H4 (cell line): ENCODE measurements around the gene MYO10. TPM values are rescaled to one million over a fixed set of nuclear protein-coding genes. Genes with fewer than 3 reads are reported as not detected.
"Not testable (repeated sequence)": the region's sequence is repeated elsewhere in the genome, so short reads cannot be mapped to it uniquely, and the experiment has no call there.

Experiments used
- DNase-seq: peaks from one replicate; pipeline ENCODE4 v3.0.0-alpha.2; 2015; ENCODE audit warnings: low spot score
- total RNA-seq: library from RNA; depleted of rRNA; stranded (reverse); fragments of >200 nt; shearing (Covaris generic); gene quantifications from 2 replicates; pipeline ENCODE4 v1.2.3, GENCODE V29; 2014

Gene MYO10
- total RNA-seq, 1 experiment from 2014 or later: 34.7 TPM

- no peak for DNase-seq
These were observed 49.2 kb downstream of the MYO10 start for GRCh38 chr5:16886793-16887345.

DNA sequence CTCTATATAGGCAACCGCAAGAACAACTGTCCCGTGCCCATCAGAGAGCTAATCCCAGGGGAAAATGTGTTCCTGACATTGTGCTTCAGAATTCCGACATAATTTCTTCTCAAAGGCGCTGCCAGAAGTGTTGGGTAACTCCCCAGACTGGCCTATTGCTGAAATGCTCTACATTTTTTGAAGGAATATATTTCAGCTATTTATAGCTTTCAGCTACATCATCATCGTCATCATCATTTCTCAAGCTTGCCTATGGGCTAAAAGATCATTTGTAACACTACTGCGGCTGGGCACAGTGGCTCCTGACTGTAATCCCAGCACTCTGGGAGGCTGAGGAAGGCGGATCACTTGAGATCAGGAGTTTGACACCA is 49.7 kb downstream of the MYO10 start:
- DNase-seq: no peak

- DNase-seq: no peak
These were observed 50.3 kb downstream of the MYO10 start for GRCh38 chr5:16885635-16886365.

GRCh38 chr5:16884595-16884994 is 51.5 kb downstream of the MYO10 start:
- DNase-seq: no peak

- DNase-seq: no peak
These were observed 52.3 kb downstream of the MYO10 start for GRCh38 chr5:16883806-16884205.

GRCh38 chr5:16883176-16883575 is 52.9 kb downstream of the MYO10 start:
- no peak for DNase-seq

DNA sequence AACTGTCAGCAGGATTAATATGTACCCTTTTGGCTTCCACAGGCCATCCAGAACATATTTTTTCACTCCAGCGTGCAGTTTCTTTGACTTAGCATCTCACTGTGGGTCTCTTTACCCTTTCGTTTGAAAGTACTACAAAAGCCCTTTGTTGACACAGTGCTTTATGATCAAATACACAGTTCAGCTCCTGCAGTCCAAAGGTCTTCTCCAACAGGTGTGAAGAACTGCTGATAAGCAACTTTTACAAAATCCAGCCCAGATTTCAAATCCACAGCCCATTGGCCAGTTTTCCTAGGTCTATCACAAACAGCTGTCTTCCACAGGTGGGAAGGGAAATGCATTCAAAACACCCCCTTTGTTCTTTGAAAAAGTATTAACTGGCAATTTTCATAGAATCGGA is 54.8 kb downstream of the MYO10 start:
- DNase-seq: no peak

GRCh38 chr5:16880547-16880946 is 55.5 kb downstream of the MYO10 start:
- no peak for DNase-seq

DNA sequence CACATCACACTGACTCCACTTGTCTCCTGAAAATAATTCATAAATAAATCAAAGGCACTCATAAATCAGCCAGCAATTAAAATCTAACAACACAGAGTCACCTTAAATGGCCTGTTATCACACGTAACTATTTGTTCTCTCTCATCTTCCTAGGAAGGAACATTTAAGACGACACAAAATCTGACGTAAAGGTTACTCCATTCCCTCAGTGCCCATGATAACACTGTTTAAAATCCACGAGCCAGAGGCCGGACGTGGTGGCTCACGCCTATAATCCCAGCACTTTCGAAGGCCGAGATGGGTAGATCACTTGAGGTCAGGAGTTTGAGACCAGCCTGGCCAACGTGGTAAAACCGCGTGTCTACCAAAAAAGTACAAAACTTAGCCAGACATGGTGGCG is 56.4 kb downstream of the MYO10 start:
- no peak for DNase-seq

GRCh38 chr5:16879191-16879590 is 56.9 kb downstream of the MYO10 start:
- DNase-seq: no peak

DNA sequence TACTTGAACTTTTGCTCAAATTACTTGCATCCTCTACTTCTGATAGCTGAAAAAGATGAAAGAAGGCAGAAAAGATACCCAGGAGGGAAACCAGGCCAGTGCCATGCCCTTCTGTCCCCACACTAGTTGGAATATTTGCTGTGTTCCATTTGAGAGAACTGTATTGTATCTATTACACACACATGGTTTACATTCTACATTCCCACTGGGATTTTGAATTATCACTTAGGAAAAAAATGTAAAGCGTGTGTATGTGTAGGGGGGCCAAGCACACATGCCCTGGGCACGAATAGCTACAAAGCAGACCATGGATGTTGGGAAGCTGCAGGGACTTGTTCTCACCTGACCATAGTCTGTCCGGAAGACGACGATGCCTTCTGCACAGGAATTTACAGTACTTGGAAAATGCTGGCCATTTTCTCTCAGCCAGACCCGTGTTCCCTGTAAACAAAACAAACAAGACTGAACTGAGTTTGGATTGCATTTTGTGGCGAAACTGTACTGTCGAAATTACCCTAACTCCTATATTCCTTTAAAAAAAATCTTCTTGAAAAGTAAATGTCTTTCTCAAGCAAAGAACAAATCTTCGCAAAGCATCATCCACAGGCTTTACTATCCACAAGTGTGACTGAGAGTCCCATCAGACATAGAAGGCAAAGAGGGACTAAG is 58.7 kb downstream of the MYO10 start:
- no peak for DNase-seq

DNA sequence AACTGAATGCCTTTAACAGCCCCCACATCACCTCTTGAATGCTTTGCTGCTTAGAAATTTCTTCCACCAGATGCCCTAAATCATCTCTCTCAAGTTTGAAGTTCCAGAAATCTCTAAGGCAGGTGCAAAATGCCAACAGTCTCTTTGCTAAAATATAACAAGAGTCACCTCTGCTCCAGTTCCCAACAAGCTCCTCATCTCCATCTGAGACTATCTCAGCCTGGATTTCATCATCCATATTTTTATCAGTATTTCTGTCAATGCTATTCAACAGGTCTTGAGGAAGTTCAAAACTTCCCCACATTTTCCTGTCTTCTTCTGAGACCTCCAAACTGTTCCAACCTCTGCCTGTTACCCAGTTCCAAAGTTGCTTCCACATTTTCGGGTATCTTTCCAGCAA is 61.7 kb downstream of the MYO10 start:
- not testable (repeated sequence) for DNase-seq

GRCh38 chr5:16871746-16872339 is 64.2 kb downstream of the MYO10 start:
- DNase-seq: peak; percentile 34

DNA sequence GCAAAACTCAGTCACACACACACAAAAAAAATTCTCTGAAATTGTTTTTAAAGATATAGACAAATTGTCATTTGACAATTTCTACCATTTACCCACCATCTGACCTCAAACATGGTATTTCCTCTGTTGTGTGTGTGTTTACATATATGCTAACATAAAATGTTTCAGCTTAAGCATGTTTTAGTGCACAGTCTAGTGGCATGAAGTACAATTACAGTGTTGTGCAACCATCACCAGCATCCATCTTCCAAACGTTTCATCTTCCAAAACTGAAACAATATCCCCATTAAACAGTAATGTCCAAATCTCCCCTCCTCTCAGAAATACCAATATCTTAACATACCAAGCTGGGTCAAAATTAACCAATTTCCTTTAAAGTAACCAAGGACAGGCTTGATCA is 65.2 kb downstream of the MYO10 start:
- peak; percentile 25 for DNase-seq

DNA sequence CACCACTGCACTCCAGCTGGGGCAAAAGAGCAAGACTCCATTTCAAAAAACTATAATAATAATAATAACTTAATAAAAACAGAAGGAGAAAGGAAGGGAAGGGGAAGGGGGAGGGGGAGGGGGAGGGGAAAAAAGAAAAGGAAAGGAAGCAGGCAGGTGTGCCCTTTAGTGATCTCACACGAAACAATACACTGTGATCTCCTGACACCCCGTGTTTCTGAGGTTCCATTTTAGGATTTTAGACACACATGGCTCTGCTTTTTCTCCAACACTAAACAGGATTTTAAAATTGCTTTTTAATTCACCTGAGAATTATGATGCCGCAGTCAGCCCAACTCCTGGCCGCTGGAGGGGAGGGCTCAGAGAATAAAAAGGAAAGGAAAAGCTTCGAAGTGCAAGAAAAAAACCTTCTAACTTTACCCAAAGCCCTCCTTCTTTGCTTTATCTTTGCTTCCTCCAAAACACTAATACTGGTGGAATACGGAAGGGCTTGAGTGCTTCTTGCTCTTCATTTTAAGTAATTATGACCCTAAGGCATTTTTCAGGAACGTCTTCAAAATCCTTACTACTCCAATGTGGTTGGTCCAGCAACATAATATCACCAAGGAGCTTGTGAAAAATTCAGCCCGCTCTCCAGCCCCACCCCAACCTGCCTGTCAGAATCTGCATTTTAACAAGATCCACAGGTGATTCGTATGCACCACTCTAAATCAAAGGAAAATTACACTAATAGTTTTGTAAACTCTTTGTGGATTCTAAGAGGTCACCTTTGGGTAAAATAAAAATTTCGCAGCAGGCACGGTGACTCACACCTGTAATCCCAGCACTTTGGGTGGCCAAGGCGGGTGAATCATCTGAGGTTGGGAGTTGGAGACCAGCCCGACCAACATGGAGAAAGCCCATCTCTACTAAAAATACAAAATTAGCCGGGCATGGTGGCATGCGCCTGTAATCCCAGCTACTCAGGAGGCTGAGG is 66.0 kb downstream of the MYO10 start:
- DNase-seq: peak; percentile 75

DNA sequence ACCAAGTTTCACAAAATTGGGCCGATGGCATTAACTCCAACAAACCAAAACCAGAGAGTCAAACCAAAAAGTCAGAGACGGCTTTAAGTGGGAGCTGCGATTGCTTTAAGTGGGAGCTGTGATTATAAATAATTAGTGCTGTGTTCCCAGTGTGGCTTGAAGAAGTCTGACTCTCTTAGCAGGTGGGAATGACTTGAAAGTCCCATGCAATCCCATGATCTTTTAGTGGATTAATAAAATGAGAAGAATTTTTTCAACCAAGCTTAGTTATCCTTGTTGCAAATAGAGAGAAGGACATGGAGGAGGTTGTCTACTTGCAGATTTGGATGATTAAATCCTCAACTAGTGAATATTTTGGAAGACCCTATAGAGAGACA is 68.5 kb downstream of the MYO10 start:
- no peak for DNase-seq

DNA sequence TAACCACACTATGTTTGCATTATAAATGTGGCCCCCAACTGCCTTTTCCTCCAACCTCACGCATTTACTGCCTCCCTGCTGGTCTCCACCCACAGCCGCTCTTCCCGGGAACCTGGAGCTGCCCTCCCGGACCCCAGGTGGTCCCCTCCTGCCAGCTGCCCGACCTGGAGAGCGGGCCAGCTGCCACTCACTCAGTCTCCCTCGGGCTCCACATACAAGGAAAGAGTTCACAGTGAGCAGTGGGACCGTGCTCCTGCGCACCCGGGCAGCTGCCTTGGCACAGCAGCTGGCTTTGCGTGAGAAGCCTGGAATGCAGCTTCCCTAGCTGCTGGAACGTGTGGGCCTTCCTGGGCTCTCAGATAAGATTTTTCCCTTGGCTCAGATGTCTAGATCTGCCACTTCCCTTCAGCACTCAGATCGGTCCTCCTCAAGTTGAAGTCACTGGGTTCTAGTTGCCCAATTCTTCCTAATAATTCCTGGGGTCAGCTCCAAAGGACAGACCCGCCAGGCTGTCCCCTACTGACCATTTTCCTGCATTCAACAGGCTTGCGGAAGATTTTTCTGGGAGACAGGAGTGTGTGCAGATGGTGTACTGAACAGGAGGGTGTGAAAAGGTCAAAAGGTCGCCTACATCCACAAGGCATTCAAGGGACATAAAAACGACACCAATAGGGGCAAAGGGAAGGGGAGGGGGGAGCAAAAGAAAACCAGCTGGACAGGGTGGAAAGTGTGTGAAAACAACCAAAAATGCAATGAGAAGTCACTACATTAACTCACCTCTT is 69.1 kb downstream of the MYO10 start:
- peak; percentile 77 for DNase-seq

- no peak for DNase-seq
These were observed 69.8 kb downstream of the MYO10 start for GRCh38 chr5:16866273-16866672.

DNA sequence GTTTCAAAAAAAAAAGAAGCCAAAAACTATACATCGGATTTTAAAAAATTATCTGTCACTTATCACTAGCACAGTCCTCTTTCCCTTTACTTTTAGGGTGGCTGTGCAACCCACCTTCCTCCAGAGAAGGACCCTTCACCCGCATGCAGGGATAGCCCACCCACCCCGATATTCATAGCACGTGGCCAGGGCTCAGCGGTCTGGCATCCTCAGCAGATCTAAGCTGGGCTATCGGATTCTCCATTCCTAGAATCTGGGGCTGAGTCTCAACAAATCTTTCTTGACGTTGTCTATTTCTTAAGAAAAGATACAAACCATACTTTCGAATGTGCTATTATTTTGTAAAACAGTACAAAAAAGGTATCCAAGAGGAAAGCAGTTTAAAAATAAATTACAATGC is 70.9 kb downstream of the MYO10 start:
- DNase-seq: no peak

- DNase-seq: no peak
These were observed 71.4 kb downstream of the MYO10 start for GRCh38 chr5:16864631-16865131.

GRCh38 chr5:16863469-16863946 is 72.6 kb downstream of the MYO10 start:
- DNase-seq: no peak
